NCI-H1417 (cell line): ENCODE results near the gene VPS37C.
"Not testable (repeated sequence)": the region's sequence is repeated elsewhere in the genome, so short reads cannot be mapped to it uniquely, and the experiment has no call there.

ENCODE experiments used
- DNase-seq, 3 experiments: peaks; one replicate each; lab custom pipeline; 2025; lab: John Stamatoyannopoulos, UW

Gene VPS37C

DNA sequence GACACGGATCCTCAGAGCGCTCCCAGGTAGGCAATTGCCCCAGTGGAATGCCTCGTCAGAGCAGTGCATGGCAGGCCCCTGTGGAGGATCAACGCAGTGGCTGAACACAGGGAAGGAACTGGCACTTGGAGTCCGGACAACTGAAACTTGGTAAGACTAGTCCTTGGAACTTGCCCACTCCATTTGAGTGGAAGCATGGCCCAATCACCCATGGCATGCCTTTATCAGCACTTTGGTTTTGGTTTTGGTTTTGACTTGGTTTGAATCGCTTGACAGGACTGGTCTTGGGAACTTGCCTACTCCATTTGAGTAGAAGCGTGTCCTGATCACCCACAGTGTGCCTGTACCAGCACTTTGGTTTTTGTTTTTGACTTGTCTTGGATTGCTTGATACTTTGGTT, 67.1 kb downstream of the VPS37C start:
- not testable (repeated sequence) for DNase-seq

DNA sequence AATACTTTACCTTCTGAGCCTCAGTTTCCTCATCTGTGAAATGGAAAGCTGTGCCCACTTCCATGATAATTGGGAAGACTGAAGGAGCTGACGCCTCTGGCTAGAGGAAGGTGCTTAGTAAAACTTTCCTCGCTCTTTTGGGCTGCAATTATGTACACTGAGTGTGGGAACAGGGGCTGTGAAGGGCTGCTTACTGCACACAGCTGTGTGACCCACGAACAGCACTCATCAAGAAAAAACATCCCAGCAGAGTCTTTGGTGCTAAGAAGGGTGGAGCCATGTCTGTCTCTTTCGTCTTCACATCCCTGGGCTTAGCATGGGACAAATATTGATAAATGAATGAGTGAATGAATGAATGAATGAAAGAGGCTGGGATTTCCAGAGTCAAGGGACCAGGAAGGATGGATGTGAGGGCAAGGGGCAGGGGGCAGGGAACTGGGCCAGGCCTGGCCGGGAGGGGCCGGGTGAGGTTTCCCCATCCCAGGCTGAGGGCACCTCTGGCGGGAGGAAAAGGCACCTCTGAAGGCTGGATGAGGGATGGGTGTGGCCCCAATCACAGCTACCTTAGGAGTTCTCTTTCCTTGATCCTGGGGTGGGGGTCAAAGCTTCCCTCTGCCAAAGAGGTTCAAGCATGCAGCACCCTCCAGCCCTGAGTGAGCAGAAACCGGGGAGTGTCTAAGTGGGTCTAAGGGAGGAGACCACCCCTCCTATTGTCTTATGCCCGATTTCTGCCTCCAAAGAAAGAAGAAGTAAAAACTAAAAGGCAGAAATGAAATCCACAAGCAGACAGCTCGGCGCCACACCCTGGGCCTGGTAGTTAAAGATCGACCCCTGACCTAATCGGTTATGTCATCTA, 68.1 kb downstream of the VPS37C start:
- DNase-seq: no peak

DNA sequence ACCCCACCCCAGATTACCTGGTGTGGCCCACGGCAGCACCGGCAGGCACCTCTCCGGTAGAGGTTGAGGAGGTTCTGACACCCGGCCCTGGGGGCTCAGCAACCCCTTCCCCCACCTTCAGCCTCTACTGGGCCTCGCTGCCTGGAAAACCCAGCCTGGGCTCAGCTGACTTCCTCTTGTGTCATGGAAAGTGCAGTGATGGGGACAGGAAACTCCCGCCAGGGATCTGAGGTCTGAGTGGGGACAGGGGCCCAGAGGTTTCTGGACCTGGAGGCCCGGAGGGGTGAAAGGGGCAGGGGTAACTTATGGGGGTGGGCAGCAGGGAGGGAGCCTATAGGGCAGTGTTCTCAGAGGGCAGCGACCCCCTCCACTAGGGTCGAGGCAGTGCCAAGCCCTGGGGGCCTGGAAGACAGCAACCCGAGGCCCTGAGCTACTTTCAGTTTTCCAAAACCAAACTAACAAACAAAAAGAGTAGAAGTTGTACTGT, 68.9 kb downstream of the VPS37C start:
- DNase-seq: no peak

DNA sequence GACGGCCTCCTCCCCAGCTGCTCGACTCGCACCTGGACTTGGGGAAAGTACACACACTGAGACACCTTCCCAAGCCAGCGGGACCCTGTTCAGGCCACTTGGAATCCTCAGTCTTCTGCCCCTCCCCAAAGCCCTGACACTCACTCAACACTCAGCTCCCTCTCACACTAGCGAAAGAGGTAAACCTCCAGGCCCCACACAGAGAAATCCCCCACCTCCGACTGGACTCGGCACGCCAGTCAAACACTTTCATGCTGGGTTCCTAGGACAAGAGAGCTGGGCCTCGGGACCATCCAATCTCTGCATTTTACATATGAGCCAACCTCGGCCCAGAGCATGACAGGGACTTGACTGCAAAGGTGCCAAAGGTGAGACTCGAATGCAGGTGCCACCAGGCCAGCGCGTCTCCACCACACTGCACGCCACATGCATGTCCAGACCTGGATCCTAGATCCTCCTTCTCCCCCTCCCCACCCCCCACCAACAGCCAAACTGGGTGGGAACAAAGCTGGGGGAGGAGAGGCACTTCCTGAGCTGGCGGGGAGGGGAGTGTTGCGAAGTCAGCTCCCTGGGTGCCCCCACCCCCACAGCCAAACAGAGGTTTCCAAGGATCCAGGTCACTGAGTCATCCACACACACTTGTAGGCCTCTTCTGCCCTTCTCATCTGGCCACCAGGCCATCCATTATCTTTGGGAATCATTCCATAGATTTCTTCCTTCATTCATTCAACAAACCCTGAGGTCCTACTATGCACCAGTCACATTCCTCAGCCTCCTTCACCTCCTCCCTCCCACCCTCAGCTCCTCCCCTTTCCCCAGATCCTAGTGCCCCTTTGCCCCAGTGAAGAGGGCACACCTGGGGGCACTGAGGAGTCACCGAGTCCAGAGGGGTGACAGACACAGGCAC, 69.6 kb downstream of the VPS37C start:
- no peak for DNase-seq

DNA sequence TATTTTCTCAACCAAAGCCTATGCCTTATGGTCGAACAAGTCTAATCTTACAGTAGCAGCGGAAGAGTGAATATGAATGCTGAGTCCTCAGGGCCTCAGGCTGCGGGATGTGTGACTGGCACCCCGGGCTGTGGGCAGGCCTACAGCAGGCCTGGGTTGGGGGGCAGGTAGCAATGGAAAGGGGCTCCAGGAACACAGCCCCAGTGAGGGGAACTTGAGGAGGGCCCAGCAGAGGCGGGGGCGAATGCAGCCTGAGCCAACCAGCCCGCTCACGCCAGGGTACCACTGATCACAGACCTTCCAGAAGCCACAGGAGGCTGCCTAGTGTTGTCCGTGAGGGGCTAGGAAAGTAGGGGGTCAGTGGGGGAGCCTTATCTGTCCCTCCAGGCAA, 70.2 kb downstream of the VPS37C start:
- DNase-seq: no peak

DNA sequence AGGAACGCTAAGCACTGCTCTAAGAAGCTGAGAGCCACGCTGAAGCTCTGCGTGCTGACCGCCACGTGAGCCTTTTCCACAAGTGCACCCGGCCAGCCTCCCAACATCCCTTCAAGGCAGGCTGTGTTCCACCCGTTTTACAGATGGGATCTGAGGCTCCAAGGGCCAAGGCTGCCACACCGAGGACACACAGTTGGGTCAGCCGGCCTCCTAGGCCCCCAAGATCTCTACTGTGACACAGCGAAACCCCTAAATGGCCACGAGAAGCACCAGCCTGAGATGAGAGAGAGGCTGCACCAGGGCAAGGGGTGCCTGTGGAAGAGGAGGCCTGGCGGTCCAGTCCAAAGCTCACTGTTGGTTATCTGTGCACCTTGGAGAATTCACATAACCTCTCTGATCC, 70.7 kb downstream of the VPS37C start:
- no peak for DNase-seq

DNA sequence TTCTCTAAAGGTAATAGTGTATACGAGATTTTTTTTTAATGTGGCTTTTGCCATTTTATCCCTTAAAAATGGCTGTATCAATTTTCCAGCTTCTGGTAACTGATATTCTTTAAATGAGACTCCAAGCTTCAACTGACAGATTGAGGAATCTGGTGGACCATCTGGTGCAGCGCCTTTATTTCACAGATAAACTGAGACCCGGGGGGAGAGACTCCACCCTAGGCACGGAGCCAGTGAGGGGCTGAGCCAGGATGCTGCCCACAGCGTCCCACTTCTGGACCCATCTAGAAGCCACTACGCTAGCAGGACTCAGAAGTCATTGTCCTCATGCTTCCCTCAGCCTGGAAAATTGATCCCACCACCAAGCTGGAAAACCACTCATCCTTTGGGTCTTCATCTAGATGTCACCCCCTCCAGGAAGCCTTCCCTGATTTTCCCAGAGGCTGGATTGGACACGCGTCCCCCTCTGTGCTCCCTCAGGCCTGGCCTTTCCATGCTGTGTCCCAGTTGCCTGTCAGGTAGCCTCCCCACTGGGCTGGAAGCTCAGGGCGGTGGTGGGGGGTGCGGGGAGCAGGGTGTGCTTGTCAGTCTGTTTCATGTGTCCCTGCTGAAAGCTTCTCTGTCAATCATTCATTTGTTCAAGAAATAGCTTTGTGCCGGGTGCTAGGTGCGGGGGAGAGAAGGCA, 71.3 kb downstream of the VPS37C start:
- no peak for DNase-seq

DNA sequence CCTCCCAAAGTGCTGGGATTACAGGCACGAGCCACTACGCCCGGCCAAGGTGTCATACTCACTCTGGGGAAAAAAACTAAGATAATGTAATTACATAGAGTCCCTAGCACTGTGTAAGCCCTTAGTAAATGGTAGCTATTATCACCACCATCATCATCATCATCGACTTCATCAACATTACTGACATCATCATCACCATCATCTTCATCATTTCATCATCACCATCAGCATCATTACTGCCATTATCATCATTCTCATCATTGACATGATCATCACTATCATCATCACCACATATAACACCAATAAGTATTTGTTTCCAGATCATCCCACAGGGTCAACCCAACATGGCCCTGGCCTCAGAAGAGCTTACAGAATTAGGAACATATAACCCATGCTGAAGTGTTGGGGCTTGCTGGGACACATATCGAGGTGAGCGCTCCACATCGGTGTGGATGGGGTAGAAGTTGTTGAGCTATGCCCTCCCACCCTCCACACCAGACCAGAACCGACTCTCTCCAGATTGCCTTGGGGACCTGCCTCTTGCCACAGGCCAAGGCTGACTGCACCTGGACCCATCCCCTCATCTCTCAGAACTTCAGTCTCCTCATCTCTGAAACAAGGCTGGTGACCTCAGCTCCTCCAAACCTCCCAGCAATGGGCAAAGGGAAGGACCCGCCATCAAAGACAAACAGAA, 73.7 kb downstream of the VPS37C start:
- DNase-seq: no peak

DNA sequence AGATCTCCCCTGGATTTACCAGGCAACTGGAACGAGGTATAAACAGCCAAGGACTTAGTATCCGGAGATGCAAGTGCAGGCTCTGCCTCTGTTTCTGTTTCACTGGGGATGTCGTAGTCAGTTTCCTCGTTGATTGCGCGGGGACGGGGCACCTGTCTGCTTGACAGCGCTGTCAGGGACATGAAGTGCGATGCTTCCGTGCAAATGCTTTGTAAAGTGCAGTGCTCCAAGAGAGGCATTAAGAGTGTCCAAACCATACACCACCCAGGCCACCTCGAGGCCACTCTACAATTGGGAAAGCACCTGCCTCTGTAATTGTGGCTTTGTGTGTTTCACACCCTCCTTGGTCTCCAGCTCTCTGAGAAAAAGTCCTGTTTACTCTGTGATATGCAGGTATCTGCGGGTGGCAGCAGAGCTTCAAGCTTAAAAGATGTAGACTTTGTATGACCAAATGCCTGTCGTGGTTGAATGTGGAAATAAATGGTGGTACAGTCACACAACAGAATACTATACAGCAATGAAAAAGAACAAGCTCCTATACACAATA, 77.6 kb downstream of the VPS37C start:
- DNase-seq: no peak

DNA sequence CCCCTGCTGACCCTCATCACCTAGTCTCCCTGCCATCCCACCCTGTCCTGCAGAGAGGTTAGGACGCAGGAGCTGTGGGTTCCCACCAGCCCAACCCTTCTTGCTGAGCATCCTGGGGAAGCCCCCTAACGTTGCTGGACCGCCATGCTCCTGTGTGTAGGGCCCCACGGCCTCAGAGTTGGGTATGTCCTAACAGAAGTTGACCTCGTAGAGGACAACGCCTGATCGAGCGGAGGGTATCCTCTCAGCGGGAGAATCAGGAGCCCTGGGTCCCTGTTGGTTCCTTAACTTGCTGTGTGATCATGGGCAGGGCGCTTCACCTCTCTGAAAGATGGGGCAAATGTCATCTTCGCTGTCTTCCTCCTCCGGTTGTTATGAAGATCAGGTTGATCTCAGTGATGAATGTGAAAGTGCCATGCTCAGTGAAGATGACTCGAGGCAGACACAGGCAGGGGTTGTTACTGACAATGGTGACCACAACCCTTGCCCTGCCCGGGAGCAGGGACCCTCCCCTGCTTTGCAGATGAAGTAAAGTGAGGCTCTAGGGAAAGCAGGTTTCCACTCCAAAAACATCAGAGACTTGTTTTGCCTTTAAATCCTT, 78.2 kb downstream of the VPS37C start:
- no peak for DNase-seq

DNA sequence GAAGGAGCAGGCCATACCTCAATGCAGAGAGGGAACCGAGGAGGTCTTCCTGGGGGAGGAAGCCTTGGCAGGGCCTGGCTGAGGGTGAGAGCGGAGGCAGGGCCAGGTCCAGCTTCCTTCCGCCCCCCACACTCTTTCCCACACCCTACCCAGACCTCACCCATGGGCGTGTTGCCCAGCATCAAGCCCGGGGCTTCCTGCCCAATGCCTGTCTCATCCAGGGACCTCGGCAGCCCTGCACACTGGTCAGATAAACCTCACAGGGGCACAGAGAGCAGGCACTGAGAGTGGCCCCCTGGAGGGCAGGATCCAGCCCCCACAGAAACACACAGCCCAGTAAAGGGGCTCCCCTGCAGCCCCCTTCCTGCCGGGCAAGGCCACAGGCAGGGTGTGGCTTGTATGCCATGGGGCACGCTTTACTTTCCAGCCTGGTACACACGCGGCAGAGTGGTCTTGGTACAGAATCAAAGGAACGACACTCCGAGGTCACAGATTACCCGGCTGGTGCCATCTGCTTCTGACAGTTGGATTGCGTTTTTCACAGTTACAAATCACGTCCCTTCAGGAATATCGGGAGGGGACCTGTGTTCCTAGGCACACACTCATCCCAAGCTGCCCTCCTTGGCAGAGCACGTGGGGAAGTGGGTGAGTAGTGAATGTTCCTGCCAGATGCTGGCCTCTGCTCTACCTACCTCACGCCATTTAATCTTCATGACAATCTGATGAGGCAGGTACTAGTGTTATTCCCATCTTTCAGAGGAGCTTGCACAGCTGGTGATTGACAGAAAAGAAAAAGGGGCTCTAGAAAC, 79.0 kb downstream of the VPS37C start:
- DNase-seq: no peak

DNA sequence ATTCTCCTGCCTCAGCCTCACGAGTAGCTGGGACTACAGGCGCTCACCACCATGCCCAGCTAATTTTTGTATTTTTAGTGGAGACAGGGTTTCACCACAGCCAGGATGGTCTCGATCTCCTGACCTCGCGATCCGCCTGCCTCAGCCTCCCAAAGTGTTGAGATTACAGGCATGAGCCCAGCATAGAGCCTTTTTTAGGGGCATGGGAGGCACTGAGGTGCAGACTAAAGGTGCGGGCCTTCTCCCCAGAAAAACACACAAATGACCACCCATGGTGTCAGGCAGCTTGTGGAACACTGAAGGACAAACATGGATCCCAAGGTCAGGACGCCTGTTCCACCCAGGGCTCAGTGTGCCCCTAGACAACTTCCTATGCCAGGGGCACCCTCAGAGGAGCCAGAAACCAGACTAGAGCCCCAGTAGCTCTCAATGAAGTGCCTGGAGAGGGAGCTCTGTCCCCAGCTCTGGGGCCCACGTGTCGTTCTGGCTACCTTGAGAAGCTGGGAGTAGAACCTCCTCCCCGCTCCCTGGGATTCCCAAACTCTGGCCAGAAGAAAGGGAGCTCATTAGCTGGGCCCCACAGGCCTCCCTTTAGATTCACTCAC, 80.1 kb downstream of the VPS37C start:
- DNase-seq: no peak

DNA sequence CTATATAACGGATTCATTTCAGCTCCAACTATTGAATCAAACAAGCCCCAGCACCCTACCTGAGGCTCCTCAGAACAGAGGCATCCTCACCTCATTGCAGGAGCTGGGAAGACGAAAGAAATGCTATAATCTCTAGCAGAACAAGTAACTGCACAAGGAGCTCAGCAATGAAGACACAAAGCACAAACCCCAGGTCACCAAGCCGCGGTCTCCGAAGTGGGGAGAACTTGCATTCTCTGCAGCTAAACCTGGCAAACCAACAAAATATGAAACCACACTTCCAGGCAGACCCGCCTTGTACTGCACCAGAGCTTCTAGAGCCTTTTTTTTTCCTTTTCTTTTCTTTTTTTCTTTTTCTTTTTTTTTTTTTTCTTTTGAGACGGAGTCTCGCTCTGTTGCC, 80.7 kb downstream of the VPS37C start:
- no peak for DNase-seq
